ENCODE results near the gene ATP13A5. TPM values are rescaled to one million over a fixed set of nuclear protein-coding genes. Genes with fewer than 3 reads are reported as not detected.

Gene ATP13A5
- total RNA-seq, 2 donors from 2014 or later, result not detected

- no peaks in the 10 kb centered on the region for H3K27me3 ChIP-seq
- H3K27ac ChIP-seq, result no peak overlapping the region
- no peak for ATAC-seq
- no peaks in the 10 kb centered on the region for H3K9me3 ChIP-seq
- TF ChIP-seq CTCF (IDR thresholded peaks at IDR 0.05) (no peak), POLR2A (IDR thresholded peaks at IDR 0.05) (no peak)
- intact Hi-C loops (cut with DNase I), result no loop called here
- no peak overlapping the region for H3K4me3 ChIP-seq
- DNase-seq, result no peak
- WGBS, 2 donors, result 51 to 71% methylated on average over 6 of the region's 6 CpGs
- H3K36me3 ChIP-seq (replicated peaks in 1 of 2; ENCODE audit: insufficient read depth in 1 of 2, low read depth in 2 of 2), result no peaks in the 10 kb centered on the region
- no peaks in the 10 kb centered on the region for H3K4me1 ChIP-seq
Measured at GRCh38 chr3:193388361-193388760, 9.8 kb upstream of the ATP13A5 start.

- H3K36me3 ChIP-seq (replicated peaks in 1 of 2; ENCODE audit: insufficient read depth in 1 of 2, low read depth in 2 of 2), result no peaks in the 10 kb centered on the region
- no peak for DNase-seq
- no peak for TF ChIP-seq CTCF (IDR thresholded peaks at IDR 0.05)
- TF ChIP-seq POLR2A (IDR thresholded peaks at IDR 0.05), result no peak
- intact Hi-C loops (cut with DNase I), result no loop called here
- no peak overlapping the region for H3K4me3 ChIP-seq
- no peak for ATAC-seq
- WGBS, 2 donors, result 17 to 34% methylated on average over 2 of the region's 2 CpGs
- no peaks in the 10 kb centered on the region for H3K9me3 ChIP-seq
- no peaks in the 10 kb centered on the region for H3K27me3 ChIP-seq
- H3K27ac ChIP-seq, result no peak overlapping the region
- H3K4me1 ChIP-seq, result no peaks in the 10 kb centered on the region
Measured at GRCh38 chr3:193387596-193387995, 9.0 kb upstream of the ATP13A5 start.

GRCh38 chr3:193377591-193377990 is 962 bp downstream of the ATP13A5 start:
- 39 to 40% methylated on average over 2 of the region's 2 CpGs for WGBS, 2 donors
- no peak for ATAC-seq
- Histone ChIP-seq H3K9me3 (no peaks in the 10 kb centered on the region), H3K27me3 (no peaks in the 10 kb centered on the region), H3K4me3 (no peak overlapping the region), H3K27ac (no peak overlapping the region), H3K36me3 (replicated peaks in 1 of 2; ENCODE audit: insufficient read depth in 1 of 2, low read depth in 2 of 2) (no peaks in the 10 kb centered on the region), H3K4me1 (no peaks in the 10 kb centered on the region)
- intact Hi-C loops (cut with DNase I), result no loop called here
- TF ChIP-seq POLR2A (IDR thresholded peaks at IDR 0.05) (no peak), CTCF (IDR thresholded peaks at IDR 0.05) (no peak)
- DNase-seq, result no peak

- H3K4me1 ChIP-seq, result no peaks in the 10 kb centered on the region
- intact Hi-C loops (cut with DNase I), result no loop called here
- no peak overlapping the region for H3K4me3 ChIP-seq
- no peak for ATAC-seq
- no peak for TF ChIP-seq POLR2A (IDR thresholded peaks at IDR 0.05)
- TF ChIP-seq CTCF (IDR thresholded peaks at IDR 0.05), result no peak
- no peak for DNase-seq
- no peaks in the 10 kb centered on the region for H3K36me3 ChIP-seq (replicated peaks in 1 of 2; ENCODE audit: insufficient read depth in 1 of 2, low read depth in 2 of 2)
- no peaks in the 10 kb centered on the region for H3K27me3 ChIP-seq
- H3K9me3 ChIP-seq, result no peaks in the 10 kb centered on the region
- WGBS, 2 donors, result 81 to 82% methylated on average over 8 of the region's 8 CpGs
- no peak overlapping the region for H3K27ac ChIP-seq
Measured at GRCh38 chr3:193375614-193376013, 2.9 kb downstream of the ATP13A5 start.

- TF ChIP-seq CTCF (IDR thresholded peaks at IDR 0.05), result no peak
- TF ChIP-seq POLR2A (IDR thresholded peaks at IDR 0.05), result no peak
- no peaks in the 10 kb centered on the region for H3K4me1 ChIP-seq
Measured at GRCh38 chr3:193372783-193373182, 5.8 kb downstream of the ATP13A5 start.

More at GRCh38 chr3:193372783-193373182, 5.8 kb downstream of the ATP13A5 start:
- Histone ChIP-seq H3K9me3 (no peaks in the 10 kb centered on the region), H3K27me3 (no peaks in the 10 kb centered on the region), H3K36me3 (replicated peaks in 1 of 2; ENCODE audit: insufficient read depth in 1 of 2, low read depth in 2 of 2) (no peaks in the 10 kb centered on the region), H3K4me3 (no peak overlapping the region), H3K27ac (no peak overlapping the region)
- intact Hi-C loops (cut with DNase I), result no loop called here
- DNase-seq (no peak), ATAC-seq (no peak)

Measured in body of pancreas (tissue), 4 donors.